ELF-1 (cell line): ENCODE data around the gene PIMREG.
A peak's percentile ranks its signal among the peaks of the same experiment; 100 is the strongest.

ENCODE experiments used
- DNase-seq: peaks from one replicate; pipeline ENCODE4 v3.0.0-alpha.2; 2016; ENCODE audit warnings: low read depth, low spot score

PIMREG gene

DNA sequence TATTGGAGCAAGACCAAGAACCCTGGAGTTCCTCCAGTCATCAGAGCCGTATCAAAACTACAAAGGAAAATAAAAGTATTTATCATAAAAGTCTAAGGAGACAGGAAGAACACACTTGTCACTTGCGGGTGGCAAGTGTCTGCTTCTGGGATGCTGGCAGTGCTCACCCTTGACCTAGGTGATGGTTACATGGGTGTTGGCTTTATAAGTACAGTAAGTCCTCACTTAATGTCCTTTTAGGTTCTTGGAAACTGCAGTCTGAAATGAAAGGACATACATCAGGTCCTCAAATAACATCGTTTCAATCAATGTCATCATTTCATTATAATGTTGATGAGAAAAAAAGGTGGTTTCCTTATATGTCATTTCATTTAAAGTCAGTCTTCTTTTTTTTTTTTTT, 6.3 kb upstream of the PIMREG start:
- DNase-seq = no peak

DNA sequence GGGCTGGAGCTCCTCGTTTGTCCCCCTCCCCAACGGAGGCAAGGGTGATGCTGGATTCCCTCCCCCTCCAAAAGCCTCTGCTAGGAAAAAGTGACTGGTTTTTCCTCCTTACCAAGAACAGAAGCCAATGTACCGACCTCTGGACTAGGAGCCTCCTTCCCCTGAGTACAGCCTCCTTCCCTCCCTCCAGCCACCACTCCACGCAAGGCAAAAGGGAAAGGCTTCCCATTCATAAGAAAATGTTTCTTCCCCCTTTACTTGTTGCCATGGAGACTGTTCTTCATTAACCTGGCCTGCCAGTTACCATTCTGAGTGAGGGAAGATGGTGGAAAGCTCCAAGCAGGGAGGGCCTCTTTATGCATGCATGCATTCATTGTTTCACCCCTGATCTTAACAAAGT, 4.3 kb upstream of the PIMREG start:
- peak; percentile 24 for DNase-seq

DNA sequence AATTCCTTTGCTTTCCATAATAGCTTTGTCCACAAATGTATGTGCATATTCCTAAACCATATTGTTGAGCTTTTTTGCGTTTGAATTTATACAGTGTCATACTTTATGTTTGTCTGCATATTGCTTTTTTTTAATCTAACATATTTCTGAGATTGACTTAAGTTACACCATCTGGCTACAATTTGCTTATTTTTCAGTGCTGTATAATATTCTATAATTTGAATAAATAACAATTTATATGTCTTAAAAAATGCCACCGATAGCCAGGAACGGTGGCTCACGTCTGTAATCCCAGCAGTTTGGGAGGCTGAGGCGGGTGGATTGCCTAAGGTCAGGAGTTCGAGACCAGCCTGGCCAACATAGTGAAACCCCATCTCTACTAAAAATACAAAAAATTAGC, 1.5 kb upstream of the PIMREG start:
- no peak for DNase-seq

DNA sequence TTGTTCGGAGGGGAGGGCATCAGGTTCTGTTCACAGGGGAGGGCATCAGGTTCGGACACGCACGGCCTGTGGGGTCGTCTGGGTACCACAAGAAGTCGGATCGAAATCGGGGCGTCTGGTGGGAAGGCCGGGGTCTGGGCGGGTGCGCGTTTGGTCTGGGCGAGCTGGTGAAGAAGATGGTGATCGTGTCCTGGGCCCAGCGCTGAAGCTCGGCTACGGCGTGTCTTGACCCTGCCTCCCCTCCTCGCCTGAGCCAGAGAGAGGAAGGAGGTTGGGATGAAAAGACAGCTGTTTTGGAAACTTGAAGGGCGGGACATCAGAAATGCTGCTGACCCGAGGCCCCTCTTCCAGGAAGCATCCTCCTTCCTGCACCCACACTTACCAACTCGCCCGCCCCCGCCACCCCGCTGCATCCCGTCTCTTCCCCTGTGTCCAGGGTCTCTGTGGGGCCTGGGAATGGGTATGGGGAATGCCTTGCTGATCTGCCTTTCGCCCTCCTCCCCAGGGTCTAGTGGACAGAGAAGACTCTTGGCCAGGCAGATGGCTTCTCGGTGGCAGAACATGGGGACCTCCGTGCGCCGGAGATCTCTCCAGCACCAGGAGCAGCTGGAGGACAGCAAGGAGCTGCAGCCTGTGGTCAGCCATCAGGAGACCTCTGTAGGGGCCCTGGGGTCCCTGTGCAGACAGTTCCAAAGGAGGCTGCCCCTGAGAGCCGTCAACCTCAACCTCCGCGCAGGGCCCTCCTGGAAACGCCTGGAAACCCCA, 498 bp downstream of the PIMREG start:
- no peak for DNase-seq

DNA sequence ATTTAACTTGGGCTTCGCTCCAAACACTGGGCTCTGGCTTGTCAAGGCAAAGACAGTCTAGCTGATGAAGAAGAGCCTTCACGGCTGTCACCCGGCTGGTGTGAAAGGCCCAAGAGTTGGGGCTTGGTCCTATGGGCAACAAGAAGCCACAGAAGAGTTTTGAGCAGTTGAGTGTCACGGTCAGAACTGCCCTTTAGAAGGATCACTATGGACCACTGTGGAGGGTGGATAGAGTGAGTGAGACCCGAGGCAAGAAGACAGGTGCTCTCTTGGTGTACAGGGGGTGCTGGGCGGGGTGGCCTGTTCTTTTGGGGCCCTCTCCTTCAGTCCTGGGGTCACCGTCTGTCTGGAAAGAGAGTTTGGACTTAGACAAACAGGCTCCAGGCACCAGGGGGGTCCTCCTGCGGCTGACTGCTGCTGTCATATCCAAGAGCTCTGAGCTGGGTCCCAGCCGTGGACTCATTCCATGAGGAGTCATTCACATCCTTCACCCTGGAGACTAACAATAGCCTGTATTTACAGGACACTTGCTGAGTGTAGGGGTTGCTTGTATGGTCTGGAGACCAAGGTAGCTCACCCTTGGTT, 2.4 kb downstream of the PIMREG start:
- no peak for DNase-seq

DNA sequence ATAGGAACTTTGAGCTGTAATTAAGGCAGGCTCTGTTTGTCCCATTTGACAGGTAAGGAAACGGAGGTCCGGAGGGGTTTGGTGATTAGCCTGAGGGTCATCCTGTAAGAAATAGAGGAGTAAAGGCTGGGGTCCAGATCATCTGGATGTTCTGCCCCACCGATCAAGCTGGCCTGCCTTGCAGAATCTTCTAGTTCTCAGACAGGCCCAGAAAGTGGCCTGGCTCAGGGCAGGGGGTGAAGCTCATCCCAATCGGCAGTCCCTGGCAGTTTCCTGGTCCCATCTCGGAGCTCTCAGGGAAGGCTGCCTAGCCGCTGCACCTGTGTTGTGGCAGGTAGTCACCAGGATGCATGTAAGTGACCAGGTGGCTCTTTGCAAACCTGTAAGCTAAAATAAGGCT, 4.2 kb downstream of the PIMREG start:
- no peak for DNase-seq

DNA sequence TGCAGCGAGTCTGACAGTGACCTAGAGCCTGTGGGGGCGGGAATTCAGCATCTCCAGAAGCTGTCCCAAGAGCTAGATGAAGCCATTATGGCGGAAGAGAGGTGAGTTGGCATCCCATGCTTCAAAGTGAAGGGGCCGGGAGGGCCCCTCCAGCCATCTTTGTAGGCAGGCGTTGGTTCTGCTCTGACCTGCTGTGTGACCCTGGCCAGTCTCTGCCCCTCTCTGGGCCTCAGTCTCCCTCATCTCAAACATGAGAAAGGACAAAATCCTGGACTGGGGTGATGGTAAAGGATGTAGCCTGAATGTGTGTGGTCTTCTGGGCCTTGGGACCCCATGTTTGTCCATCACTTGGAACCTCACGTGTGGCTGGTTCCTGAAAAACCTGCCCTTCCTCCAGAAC, 5.1 kb downstream of the PIMREG start:
- no peak for DNase-seq

DNA sequence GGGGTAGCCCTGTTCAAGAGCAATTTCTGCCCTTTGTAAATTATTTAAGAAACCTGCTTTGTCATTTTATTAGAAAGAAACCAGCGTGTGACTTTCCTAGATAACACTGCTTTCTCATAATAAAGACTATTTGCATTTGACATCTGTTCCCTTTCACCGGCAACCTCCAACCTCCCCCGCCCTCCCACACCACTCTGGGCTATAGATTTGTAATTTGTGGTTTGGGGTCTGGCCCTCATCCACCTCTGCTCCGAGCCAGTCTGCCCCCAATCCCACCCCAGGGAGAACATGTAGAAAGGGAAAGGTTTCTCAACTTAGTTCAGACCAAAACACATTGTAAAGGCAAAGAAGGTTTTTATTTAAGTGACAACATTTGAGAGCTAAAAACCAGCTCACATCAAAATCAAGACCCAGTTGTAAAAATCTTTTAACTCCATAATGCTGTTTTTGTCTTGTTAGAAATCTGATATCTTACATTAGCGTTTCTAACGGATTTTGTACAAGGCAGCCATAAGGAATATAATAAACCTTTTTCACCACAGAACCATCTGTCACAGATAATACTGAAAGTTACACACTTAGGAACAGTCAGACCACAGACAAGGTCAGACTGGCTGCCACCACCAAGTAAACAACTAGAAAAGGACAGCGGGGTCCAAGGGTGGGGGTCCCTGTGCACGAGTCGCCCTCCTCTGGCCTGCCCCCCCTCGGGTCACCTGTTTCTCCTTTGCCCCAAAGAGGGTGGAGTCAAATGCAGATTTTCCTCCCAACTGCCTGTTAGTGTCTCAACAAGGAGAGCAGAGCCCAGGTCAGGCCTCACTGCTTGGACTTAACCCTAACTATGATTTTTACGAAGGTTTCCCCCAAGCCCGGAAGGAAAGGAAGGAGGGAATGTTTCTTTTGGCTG, 6.9 kb downstream of the PIMREG start:
- DNase-seq = no peak

DNA sequence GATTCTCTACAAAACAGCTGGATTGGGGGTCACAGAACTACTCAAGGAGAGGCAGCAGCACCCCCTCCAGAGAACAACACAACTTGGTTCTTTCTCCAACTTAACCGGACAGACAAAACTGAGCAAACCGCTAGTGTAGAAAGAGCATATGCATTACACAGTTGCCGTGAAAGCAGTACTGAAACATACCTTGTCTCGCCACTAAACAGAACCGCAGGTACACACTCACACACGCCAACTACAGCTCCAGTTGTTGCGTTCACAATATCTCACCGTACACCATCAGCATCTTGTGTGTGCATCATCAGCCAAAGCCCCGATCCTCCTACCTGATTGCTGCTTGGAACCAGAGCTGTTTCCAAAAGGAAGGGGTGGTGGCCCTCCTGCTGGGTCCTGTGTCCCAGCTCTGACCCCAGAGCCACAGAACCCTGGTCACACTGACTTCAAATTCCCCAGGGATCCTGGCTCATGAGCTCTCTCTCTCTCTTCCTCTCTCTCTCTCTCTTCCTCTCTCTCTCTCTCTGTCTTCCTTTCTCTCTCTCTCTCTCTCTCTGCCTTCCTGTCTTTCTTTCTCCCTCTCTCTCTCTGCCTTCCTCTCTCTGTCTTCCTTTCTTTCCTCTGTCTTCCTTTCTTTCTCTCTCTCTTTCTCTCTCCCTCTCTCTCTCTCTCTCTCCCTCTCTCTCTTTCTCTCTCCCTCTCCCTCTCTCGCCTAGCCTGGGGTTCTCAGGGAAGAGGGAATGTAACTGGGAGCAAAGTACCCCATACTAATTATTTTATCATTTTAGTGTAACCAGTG, 8.4 kb downstream of the PIMREG start:
- DNase-seq = no peak

DNA sequence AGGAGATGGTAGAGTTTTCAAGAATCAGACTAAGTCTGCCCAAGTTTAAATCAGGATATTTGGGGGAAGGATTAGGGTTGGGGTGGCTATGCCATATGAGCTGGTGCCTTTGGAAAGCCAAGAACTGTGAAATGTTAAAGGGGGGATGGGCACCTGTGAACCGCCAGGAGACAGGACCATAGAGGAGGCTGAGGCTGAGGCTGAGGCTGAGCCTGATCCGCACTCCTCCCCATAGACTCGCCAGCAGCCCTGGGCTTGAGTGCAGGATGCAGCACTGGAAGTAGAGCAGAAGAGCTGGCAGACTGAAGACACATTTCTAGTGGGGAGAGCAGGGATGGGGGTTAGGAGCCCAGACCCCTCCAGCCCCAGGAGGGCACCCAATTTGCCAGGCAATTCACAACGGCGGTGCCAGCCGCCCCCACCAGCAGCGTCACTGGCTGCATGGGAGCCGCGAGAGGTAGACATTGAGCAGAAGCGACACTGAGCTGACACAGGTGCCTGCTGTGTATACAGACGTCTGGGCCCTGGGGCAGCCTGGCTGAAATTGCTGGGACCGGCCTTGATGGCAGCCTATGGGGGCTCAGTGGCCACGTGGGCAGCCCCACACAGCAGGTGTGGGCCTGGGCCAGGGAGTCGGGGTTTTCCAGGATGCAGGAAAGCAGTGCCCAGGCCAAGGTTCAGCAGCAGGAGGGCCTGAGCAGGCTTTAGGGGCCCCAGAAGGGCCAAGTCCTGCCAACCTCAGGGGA, 9.2 kb downstream of the PIMREG start:
- DNase-seq = peak; percentile 48

DNA sequence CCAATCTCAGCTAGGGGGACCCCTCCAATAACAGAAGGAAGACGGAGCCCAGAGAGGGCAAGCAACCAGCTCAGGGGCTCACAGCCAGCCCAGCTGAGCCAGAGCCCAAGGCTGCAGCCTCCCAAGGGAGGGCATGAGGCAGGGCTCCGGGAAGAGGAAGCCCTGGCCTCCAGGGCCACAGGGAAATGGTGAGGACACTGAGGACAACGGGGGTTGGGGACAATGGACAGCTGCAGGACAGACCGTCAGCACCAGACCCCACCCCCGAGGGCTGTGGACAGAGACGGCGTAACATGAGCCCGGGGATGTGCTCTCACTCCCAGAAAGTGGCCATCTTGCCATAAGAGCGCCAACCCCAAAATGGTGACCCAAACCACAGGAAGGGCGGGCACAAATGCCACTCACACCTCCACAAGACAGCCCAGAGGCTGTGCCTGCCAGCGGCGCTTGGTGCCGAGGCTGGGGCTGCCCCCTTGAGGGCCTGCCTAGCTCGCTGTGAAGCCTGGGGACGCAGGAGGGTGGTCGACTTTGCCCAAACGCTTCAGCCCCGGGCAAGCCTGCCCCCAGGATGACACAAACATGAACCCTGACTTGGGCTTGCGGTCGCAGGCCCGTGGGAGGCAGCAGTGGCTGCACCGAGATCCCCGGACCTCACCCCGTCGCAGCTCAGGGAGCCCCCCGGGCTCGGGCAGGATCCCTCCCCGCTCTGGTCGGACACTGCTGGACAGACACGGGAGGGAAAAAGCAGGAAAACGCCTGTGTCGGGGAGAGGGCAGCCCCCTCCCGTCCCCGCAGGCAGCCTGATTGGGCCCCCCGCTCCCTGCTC, 10.5 kb downstream of the PIMREG start:
- peak; percentile 30 for DNase-seq

DNA sequence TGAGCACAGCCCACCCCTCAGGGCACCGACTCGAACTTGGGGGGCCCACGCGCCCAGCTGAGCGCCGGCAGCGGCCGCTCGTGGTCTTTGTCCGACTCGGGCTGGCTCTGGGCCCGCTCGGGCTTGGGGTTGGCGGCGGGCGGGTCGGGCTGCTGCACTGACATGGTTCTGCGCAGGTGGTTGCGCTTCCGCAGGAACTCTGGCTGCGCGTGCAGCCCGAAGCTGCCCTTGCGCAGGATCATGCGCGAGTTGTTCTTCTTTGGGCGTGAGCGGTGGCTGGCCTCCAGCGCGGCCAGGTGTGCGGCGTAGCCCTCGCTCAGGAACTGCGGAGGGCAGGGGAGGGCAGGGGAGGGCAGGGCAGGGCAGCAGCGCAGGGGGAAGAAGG, 11.1 kb downstream of the PIMREG start:
- peak; percentile 48 for DNase-seq

DNA sequence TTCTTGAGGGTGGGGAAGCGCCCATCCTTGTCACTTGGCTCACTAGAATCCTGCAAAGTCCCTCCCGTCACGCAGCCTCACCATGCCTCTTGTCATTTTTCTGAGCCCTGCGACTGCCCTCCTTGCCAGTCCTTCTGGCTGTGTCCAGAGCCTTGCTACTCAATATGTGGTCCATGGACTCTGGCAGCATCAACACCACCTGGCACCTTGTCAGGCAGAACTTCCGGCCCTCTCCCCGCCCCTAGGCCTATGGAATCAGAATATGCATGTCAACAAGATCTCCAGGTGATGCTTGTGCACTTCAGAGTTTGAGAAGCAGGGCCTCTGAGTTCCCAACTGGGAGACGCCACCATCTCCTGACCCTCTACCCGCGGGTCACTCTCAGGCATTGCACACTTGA, 12.1 kb downstream of the PIMREG start:
- no peak for DNase-seq

DNA sequence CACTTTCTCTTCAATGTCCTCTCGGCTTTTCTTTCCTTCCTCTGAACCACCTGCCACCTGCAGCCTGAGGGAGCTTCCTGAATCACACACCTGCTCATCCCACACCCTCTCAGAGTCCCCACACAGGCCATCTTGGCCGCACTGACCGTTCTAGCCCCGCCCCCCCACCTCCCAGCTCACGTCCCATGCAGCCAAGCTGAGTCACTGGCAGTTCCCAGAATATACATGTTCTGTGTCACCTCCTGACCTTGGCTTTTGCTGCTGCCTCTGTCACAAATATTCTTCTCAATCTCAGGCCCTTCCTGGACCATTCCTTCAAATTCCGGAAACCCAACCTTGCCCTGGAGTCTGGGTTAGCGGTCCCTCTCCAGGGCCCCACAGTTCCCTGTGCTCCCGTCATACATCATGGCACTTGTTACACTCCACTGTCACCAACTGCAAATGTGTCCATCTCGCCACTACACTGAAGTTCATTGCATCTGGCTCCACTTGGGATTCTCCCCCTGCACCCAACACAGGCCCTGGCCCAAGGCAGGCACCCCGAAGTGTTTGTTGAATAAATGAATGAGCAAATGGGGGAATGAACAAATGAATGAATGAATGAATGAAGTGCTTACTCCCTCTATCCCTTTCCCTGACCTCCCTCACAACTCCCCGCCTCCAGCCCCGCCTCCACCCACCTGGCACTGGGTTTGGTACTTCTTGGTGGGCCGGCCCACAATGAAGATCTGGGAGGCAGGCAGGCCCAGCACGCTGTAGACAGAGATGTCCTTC, 12.8 kb downstream of the PIMREG start:
- no peak for DNase-seq

DNA sequence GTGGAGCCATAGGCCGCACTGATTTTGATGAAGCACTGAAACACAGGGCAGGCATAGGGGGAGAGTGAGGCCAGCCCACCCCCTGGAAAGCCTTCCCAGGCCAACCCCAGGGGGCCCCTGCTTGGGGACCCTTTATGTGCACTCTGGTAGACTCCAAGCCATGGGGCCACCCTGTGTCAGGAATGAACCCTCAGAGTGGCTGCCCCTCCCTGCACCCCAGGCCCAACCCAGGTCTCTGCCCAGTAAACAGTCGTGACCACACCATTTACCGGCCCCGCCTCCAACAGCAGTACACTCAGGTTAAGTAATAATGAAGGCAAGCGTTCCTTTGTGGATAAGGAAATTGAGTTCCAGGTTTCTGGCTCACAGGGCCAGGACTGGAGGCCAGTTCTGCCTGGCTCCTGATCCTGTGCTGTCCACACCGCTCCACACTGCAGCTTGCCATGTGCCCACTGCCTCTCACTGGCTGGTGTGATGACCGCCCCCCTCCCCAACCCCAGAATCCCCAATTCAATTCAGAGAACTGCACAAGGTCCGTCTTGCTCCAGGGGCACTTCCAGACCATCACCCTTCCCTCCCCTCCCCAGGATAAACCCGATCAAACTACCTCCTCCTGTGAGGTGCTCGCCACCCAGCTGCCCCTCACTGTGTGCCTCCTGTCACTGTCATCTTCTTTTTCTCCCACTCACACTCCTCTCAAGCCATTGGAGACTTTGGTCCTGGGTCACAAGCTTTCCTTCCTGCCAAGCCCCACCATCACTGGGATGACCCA, 13.6 kb downstream of the PIMREG start:
- DNase-seq = no peak

DNA sequence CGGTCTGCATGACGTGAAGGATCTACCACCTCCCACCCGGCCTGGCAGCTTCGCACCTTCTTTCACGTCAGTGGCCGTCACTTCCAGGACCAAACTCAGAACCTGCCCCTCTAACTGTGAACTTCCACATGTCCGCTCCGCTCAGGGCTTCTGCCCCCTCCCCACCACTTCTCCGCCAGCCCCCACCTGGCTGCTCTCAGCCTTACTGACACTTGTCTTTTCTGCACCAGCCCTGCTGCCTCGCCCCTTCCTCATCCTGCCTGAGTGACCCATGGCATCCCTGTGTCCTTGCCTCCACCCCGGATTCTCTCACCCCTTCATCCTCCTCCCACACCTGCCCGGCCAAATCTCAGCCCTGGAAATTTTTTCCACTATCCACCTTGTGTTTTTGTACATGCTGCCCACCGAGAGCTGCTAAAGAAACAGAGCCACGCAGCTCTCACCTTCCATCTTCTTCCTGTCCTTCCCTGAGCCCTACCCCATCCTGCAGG, 14.2 kb downstream of the PIMREG start:
- no peak for DNase-seq

DNA sequence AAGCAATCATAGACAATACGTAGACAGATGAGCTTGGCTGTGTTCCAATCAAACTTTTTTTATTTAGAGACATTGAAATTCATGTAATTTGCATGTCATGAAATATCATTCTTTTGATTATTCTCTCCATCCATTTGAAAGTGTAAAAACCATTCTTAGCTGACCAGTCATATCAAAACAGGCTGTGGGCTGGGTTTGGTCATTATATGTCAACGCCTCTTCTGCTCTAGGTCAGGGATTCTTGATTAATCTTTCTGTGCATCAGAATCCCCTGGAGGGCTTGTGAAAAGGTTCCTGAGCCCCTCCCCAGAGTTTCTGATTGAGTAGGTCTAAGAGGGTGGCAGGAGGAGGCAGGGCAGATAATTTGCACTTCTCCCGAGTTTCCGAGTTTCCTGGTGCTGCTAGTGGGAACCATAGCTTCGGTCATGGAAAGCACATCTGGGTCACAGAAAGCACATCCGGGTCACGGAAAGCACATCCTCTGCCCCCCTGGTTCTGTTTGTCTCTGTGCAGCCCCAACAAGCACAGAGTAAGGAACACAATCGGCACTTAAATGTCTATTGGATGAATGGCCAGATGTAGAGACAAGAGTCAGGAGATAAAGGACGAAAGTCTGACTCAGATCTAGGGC, 16.4 kb downstream of the PIMREG start:
- no peak for DNase-seq

DNA sequence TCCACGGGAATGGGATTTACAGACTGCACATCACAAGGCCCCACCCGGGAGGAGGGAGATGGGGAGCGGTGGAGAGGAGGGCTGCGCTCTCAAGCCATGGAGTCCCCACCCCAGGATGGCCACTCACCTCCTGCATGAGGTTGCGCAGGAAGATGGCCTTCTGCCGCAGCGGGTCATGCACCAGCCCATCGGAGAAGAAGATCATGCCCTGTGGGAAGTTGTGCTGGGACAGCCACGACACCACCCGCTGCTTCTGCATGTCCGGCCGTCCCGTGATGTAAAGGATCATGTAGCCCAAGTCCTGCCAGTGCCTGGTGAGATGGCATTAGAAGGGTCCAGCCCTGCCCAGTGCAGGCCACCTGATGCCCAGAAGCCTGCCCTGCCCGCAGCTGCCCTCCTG, 17.0 kb downstream of the PIMREG start:
- DNase-seq = no peak
